Left lung (tissue), 10 donors: ENCODE measurements around the gene SELENOF. TPM values are rescaled to one million over a fixed set of nuclear protein-coding genes. Genes with fewer than 3 reads are reported as not detected.

ENCODE experiments used
- ATAC-seq: fragments of 200-7000 bp; cut with Tn5 transposase; one replicate; pipeline ENCODE4 v1.9.1; 2020; ENCODE audit warnings: moderate library complexity
- DNase-seq, 4 donors: peaks; one replicate each; pipeline ENCODE4 v3.0.0-alpha.2; 2013 to 2020
- H3K27ac ChIP-seq, 2 donors: fragments of 200-600 bp; sonication (generic) in 1 of 2; one replicate each; pipeline versions ENCODE4 v1.5.0 to v1.8.0; 2020 to 2021
- H3K27me3 ChIP-seq, 2 donors: fragments of 200-600 bp; sonication (generic) in 1 of 2; one replicate each; pipeline versions ENCODE4 v1.5.0 to v1.8.0; 2020 to 2021
- H3K36me3 ChIP-seq, 2 donors: fragments of 200-600 bp; sonication (generic) in 1 of 2; one replicate each; pipeline versions ENCODE4 v1.5.0 to v1.8.0; 2020 to 2021
- H3K4me1 ChIP-seq, 2 donors: fragments of 200-600 bp; one replicate each; pipeline ENCODE4 v1.8.0; 2021
- H3K4me3 ChIP-seq, 2 donors: fragments of 200-600 bp; sonication (generic) in 1 of 2; one replicate each; pipeline versions ENCODE4 v1.5.0 to v1.8.0; 2020 to 2021; ENCODE audit warnings: mild to moderate bottlenecking in 1 of 2
- H3K9me3 ChIP-seq, 2 donors: fragments of 200-600 bp; sonication (generic) in 1 of 2; one replicate each; pipeline versions ENCODE4 v1.5.0 to v1.8.0; 2020 to 2021
- intact Hi-C, 2 donors: fragments of 100-400 bp; cut with DNase I; formaldehyde crosslinking; loops; one replicate each; pipeline versions ENCODE4 v1.11.2 to v1.14.2; 2022
- polyA plus RNA-seq, 6 donors: library from polyadenylated mRNA; unstranded; fragments of 120-200 nt; gene quantifications; one replicate each; pipeline ENCODE4 v1.2.1, GENCODE V29; 2013; ENCODE audit not compliant: insufficient read length in 6 of 6
- total RNA-seq, 2 donors: library from RNA; stranded (reverse); fragmentation: NEBNext Ultra II Directional; extraction: Animal tissue kit (Norgen Biotek cat#: 25700); gene quantifications; one replicate each; pipeline ENCODE4 v1.2.1, GENCODE V29; 2021
- TF ChIP-seq, protein P1 (sequence below), 2 donors: fragments of 200-600 bp; sonication (generic) in 1 of 2; IDR thresholded peaks; one replicate each; pipeline versions ENCODE4 v1.5.0 to v1.8.0; 2021; ENCODE audit warnings: antibody characterized with exemption in 2 of 2
- donor health status: DM: no; HTN: yes; CAD: no.
- donor health status: DM: no; HTN: no; CAD: no.

The SELENOF gene
- total and polyA plus RNA-seq, 8 donors = 217 to 302 (median 270) TPM

DNA sequence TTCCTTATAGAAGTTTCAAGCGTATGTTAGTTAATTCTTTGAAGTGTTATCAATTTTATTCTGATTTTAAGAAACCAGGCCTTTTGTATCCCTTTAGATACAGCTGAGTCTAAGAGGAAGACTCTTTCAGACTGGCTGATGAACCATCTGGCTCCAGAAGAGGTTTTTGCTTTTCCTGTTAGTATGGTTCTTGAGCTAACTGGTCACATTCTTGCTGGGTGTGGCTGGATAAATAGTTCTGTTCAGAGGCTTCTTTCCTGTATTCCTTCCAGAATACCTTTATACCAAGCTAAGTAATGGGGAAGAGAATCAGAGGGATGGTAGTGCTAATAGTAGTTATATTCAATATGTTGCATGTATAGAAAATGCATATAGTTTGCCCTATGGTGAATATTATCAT, 13.0 kb upstream of the SELENOF start:
- no peak for DNase-seq
- peak; percentile 41 for ATAC-seq

DNA sequence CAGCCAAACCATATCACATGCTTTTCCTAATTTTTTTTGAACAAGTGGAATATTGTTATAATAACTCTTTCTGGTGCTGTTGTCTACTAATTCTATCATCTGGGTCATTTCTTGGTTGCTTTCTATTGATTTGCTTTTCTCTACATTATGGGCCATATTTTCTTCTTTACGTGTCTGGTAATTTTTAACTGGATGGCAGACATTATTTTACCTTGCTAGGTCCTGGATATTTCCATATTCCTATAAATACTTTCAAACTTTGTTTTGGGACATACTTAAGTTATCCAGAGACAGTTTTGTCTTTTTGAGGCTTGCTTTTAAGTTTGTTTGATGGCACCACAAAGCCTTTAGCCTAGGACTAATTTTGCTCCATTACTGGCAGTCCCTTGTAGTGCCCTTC, 11.8 kb upstream of the SELENOF start:
- TF ChIP-seq, protein P1, sequence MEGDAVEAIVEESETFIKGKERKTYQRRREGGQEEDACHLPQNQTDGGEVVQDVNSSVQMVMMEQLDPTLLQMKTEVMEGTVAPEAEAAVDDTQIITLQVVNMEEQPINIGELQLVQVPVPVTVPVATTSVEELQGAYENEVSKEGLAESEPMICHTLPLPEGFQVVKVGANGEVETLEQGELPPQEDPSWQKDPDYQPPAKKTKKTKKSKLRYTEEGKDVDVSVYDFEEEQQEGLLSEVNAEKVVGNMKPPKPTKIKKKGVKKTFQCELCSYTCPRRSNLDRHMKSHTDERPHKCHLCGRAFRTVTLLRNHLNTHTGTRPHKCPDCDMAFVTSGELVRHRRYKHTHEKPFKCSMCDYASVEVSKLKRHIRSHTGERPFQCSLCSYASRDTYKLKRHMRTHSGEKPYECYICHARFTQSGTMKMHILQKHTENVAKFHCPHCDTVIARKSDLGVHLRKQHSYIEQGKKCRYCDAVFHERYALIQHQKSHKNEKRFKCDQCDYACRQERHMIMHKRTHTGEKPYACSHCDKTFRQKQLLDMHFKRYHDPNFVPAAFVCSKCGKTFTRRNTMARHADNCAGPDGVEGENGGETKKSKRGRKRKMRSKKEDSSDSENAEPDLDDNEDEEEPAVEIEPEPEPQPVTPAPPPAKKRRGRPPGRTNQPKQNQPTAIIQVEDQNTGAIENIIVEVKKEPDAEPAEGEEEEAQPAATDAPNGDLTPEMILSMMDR (IDR thresholded peaks at IDR 0.05) = no peak
- no peak for DNase-seq
- intact Hi-C loops = no loop called here
- Histone ChIP-seq H3K27me3 (no peaks in the 10 kb centered on the region), H3K27ac (no peak overlapping the region), H3K4me1 (no peaks in the 10 kb centered on the region), H3K4me3 (no peak overlapping the region), H3K36me3 (no peaks in the 10 kb centered on the region), H3K9me3 (peaks cover 0 to 26% of the 10 kb centered on the region in 2 donors)
- ATAC-seq = no peak

More for the DNA sequence above, 13.0 kb upstream of the SELENOF start:
- no peaks in the 10 kb centered on the region for H3K36me3 ChIP-seq
- TF ChIP-seq, protein P1 (IDR thresholded peaks at IDR 0.05) = no peak
- H3K27ac ChIP-seq = no peak overlapping the region
- H3K4me3 ChIP-seq = no peak overlapping the region
- H3K4me1 ChIP-seq = no peaks in the 10 kb centered on the region
- intact Hi-C loops = no loop called here
- H3K27me3 ChIP-seq = no peaks in the 10 kb centered on the region
- peaks cover 0 to 24% of the 10 kb centered on the region in 2 donors for H3K9me3 ChIP-seq

DNA sequence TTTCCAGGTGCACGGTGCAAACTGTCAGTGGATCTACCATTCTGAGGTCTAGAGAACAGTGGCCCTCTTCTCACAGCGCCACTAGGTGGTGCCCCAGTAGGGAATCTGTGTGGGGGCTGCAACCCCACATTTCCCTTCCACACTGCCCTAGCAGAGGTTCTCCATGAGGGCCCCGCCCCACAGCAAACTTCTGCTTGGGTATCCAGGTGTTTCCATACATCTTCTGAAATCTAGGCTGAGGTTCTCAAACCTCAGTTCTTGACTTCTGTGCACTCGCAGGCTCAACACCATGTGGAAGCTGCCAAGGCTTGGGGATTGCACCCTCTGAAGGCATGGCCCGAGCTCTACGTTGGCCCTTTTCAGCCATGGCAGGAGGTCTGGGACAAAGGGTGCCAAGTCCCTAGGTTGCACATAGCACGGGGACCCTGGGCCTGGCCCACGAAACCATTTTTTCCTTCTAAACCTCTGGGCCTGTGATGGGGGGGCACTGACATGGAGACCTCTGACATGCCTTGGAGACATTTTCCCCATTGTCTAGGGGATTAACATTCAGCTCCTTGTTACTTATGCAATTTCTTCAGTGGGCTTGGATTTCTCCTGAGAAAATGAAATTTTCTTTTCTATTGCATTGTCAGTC, 10.5 kb upstream of the SELENOF start:
- H3K27me3 ChIP-seq = no peaks in the 10 kb centered on the region
- no peaks in the 10 kb centered on the region for H3K4me1 ChIP-seq
- H3K27ac ChIP-seq = no peak overlapping the region
- no peak overlapping the region for H3K4me3 ChIP-seq
- no peak for DNase-seq
- no peak for ATAC-seq
- H3K36me3 ChIP-seq = no peaks in the 10 kb centered on the region
- TF ChIP-seq, protein P1 (IDR thresholded peaks at IDR 0.05) = no peak
- intact Hi-C loops = no loop called here
- H3K9me3 ChIP-seq = peaks cover 0 to 26% of the 10 kb centered on the region in 2 donors

DNA sequence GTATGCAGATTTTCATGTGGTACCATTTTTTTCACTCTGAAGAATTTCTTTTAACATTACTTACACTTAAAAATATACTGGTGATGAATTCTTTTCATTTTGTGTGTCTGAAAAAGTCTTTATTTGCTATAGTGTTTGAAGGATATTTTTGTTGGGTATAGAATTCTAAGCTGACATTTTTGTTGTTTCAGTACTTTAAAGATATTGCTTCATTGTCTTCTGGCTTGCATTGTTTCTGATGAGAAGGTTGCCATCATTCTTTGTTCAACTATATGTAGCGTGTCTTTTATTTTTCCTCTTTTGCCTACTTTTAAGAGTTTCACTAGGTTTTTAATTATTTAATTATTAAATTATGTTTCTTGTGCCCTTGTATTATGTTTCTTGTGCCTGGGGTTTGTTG, 8.5 kb upstream of the SELENOF start:
- Histone ChIP-seq H3K4me1 (no peaks in the 10 kb centered on the region), H3K36me3 (no peaks in the 10 kb centered on the region), H3K4me3 (no peak overlapping the region), H3K27me3 (no peaks in the 10 kb centered on the region), H3K9me3 (peaks cover 0 to 26% of the 10 kb centered on the region in 2 donors), H3K27ac (no peak overlapping the region)
- no peak for DNase-seq
- ATAC-seq = no peak
- TF ChIP-seq, protein P1 (IDR thresholded peaks at IDR 0.05) = no peak
- intact Hi-C loops = no loop called here

DNA sequence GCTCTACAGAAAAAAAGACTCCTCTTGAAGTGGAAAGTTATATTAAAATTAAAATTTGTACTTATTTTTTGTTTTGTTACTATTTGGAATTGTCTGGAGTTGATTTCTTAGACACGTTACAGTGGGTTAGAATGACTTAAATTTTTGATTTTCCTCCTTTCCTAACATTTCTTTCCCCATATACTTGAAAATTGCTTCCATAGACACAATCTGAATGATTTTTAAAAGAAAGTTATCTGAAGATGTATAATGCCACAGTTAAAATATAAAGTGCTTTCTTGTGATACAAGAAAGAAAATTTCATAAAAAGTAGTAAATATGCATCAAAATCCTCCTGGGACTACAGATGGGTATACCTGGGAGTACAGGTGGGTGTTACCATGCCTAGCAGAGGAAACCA, 2.8 kb upstream of the SELENOF start:
- H3K36me3 ChIP-seq = no peaks in the 10 kb centered on the region
- TF ChIP-seq, protein P1 (IDR thresholded peaks at IDR 0.05) = no peak
- ATAC-seq (no peak), DNase-seq (no peak)
- intact Hi-C loops = no loop called here
- no peak overlapping the region for H3K4me3 ChIP-seq
- no peak overlapping the region for H3K27ac ChIP-seq
- peaks cover 0 to under 1% of the 10 kb centered on the region in 2 donors for H3K9me3 ChIP-seq
- no peaks in the 10 kb centered on the region for H3K27me3 ChIP-seq
- peaks cover 7 to 25% of the 10 kb centered on the region in 2 donors for H3K4me1 ChIP-seq
